ENCODE results near the gene PCDHGA5. TPM values are rescaled to one million over a fixed set of nuclear protein-coding genes. Genes with fewer than 3 reads are reported as not detected.

The PCDHGA5 gene
- total RNA-seq, 1 experiment from 2014 or later, result 0.05 TPM

GRCh38 chr5:141402553-141403243 lies 38.7 kb downstream of the PCDHGA5 start, which contains the start of gene PCDHGA9:
Gene PCDHGA9 (plus strand): TSS chr5:141402778. CDS start chr5:141402953, 175 bp downstream.
- no peak within 1 kb of the TSS for H3K27ac ChIP-seq (ENCODE audit: low read depth, low read length)
- H2AFZ ChIP-seq (ENCODE audit: low read depth, low read length, poor library complexity, severe bottlenecking), result no peak within 1 kb of the TSS
- no peaks in the 10 kb centered on the region for H3K36me3 ChIP-seq (ENCODE audit: control insufficient read depth in 1 of 2, insufficient read depth in 2 of 2, low read length in 2 of 2)
- ATAC-seq, result peak; percentile 63; the same call in 1 of the 2 replicates
- ChIA-PET CTCF (interaction anchor here (0.7 kb wide), 1 partner anchor 83 kb away, joined by 3 read pairs; the partner anchor contains the start of gene TAF7), RAD21 (ENCODE audit: low non-redundant PET in 1 of 2, low total read pairs in 2 of 2, uncharacterized antibody in 2 of 2, unreplicated experiment in 2 of 2) (no interaction called here), POLR2A (no interaction called here)
- H3K27me3 ChIP-seq (ENCODE audit: insufficient read depth, low read length), result no peaks in the 10 kb centered on the region
- no TSS peak for BruUV-seq (replicated peaks)
- peak; percentile 47 to 62 (median 57); a peak in 5 of 6 replicates for TF ChIP-seq CTCF (IDR thresholded peaks at IDR 0.05 in 2 of 3, conservative IDR thresholded peaks at IDR 0.05 in 1 of 3; ENCODE audit: borderline replicate concordance in 1 of 3, insufficient read depth in 1 of 3, low read depth in 2 of 3, low read length in 2 of 3)
- peak; percentile 71 for TF ChIP-seq RAD21 (IDR thresholded peaks at IDR 0.05; ENCODE audit: low read depth)
- TF ChIP-seq, protein P1, sequence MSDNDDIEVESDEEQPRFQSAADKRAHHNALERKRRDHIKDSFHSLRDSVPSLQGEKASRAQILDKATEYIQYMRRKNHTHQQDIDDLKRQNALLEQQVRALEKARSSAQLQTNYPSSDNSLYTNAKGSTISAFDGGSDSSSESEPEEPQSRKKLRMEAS (IDR thresholded peaks at IDR 0.05), result no peak
- TF ChIP-seq ELF1 (IDR thresholded peaks at IDR 0.05; ENCODE audit: borderline replicate concordance, low read depth), result no peak
- TF ChIP-seq JUND (IDR thresholded peaks at IDR 0.05), result no peak
- TF ChIP-seq POLR2A (IDR thresholded peaks at IDR 0.05; ENCODE audit: borderline replicate concordance, extremely low read depth, insufficient read depth, insufficient read length), result no peak
- no peaks in the 10 kb centered on the region for H4K20me1 ChIP-seq (ENCODE audit: insufficient read depth)
- DNase-seq (ENCODE audit: low read depth, low spot score), result peak; percentile 7
- H3K4me1 ChIP-seq (ENCODE audit: control insufficient read depth in 1 of 2, insufficient read depth in 2 of 2, low read length in 2 of 2), result no peaks in the 10 kb centered on the region
- H3K9ac ChIP-seq (ENCODE audit: low read length), result no peak within 1 kb of the TSS
- no peak within 1 kb of the TSS for H3K4me3 ChIP-seq (replicated peaks in 1 of 2; ENCODE audit: low read depth in 1 of 2, low read length in 2 of 2)
- H3K79me2 ChIP-seq (ENCODE audit: insufficient read depth, low read length), result no peaks in the 10 kb centered on the region
- no peaks in the 10 kb centered on the region for H3K9me2 ChIP-seq (ENCODE audit: insufficient read depth)
- intact Hi-C loops (cut with micrococcal nuclease), result no loop called here
- H3K9me3 ChIP-seq (ENCODE audit: control insufficient read depth in 1 of 2, insufficient read depth in 1 of 2, low read depth in 1 of 2, low read length in 2 of 2), result no peaks in the 10 kb centered on the region; a peak in 1 of 4 replicates
- no peak within 1 kb of the TSS; the same call in 1 of the 2 replicates for H3K4me2 ChIP-seq (ENCODE audit: low read length)

GRCh38 chr5:141403387-141403786 lies 39.4 kb downstream of the PCDHGA5 start:
- DNase-seq (ENCODE audit: low read depth, low spot score) (no peak), ATAC-seq (no peak)
- Histone ChIP-seq H3K4me3 (replicated peaks in 1 of 2; ENCODE audit: low read depth in 1 of 2, low read length in 2 of 2) (no peak overlapping the region), H3K27me3 (ENCODE audit: insufficient read depth, low read length) (no peaks in the 10 kb centered on the region), H3K4me1 (ENCODE audit: control insufficient read depth in 1 of 2, insufficient read depth in 2 of 2, low read length in 2 of 2) (no peaks in the 10 kb centered on the region), H3K79me2 (ENCODE audit: insufficient read depth, low read length) (no peaks in the 10 kb centered on the region), H3K9me3 (ENCODE audit: control insufficient read depth in 1 of 2, insufficient read depth in 1 of 2, low read depth in 1 of 2, low read length in 2 of 2) (no peaks in the 10 kb centered on the region; a peak in 1 of 4 replicates), H4K20me1 (ENCODE audit: insufficient read depth) (no peaks in the 10 kb centered on the region), H2AFZ (ENCODE audit: low read depth, low read length, poor library complexity, severe bottlenecking) (no peak overlapping the region), H3K9me2 (ENCODE audit: insufficient read depth) (no peaks in the 10 kb centered on the region), H3K9ac (ENCODE audit: low read length) (no peak overlapping the region), H3K36me3 (ENCODE audit: control insufficient read depth in 1 of 2, insufficient read depth in 2 of 2, low read length in 2 of 2) (no peaks in the 10 kb centered on the region), H3K27ac (ENCODE audit: low read depth, low read length) (no peak overlapping the region), H3K4me2 (ENCODE audit: low read length) (no peak overlapping the region)
- ChIA-PET RAD21 (ENCODE audit: low non-redundant PET in 1 of 2, low total read pairs in 2 of 2, uncharacterized antibody in 2 of 2, unreplicated experiment in 2 of 2) (no interaction called here), POLR2A (no interaction called here), CTCF (interaction anchor here (0.7 kb wide), 1 partner anchor 83 kb away, joined by 3 read pairs; the partner anchor contains the start of gene TAF7)
- no TSS peak for BruUV-seq (replicated peaks)
- no peak for TF ChIP-seq REST (IDR thresholded peaks at IDR 0.05; ENCODE audit: low read depth)
- no peak for TF ChIP-seq SP1 (IDR thresholded peaks at IDR 0.05; ENCODE audit: low read depth)
- no peak for TF ChIP-seq CBX3 (IDR thresholded peaks at IDR 0.05; ENCODE audit: low read depth)
- TF ChIP-seq CEBPB (IDR thresholded peaks at IDR 0.05; ENCODE audit: low read depth), result no peak
- TF ChIP-seq, protein P1 (IDR thresholded peaks at IDR 0.05), result no peak
- intact Hi-C loops (cut with micrococcal nuclease), result no loop called here
